Sigmoid colon (tissue), 3 donors: ENCODE measurements around the gene MOK.

ENCODE experiments used
- POLR2A ChIP-seq, 2 donors: fragments of 450-650 bp; IDR thresholded peaks; one replicate each; pipeline ENCODE4 v1.6.1; 2016; ENCODE audit warnings: antibody characterized with exemption in 2 of 2, mild to moderate bottlenecking in 2 of 2, moderate library complexity in 2 of 2
- TF ChIP-seq, protein P1 (sequence below), 4 experiments: fragments of 450-650 bp in 3 of 4; fragments of 200-600 bp in 1 of 4; IDR thresholded peaks; one replicate each; pipeline ENCODE4 v1.5.1; 2016 to 2019; ENCODE audit warnings: antibody characterized with exemption in 4 of 4, mild to moderate bottlenecking in 3 of 4, moderate library complexity in 2 of 4

DNA sequence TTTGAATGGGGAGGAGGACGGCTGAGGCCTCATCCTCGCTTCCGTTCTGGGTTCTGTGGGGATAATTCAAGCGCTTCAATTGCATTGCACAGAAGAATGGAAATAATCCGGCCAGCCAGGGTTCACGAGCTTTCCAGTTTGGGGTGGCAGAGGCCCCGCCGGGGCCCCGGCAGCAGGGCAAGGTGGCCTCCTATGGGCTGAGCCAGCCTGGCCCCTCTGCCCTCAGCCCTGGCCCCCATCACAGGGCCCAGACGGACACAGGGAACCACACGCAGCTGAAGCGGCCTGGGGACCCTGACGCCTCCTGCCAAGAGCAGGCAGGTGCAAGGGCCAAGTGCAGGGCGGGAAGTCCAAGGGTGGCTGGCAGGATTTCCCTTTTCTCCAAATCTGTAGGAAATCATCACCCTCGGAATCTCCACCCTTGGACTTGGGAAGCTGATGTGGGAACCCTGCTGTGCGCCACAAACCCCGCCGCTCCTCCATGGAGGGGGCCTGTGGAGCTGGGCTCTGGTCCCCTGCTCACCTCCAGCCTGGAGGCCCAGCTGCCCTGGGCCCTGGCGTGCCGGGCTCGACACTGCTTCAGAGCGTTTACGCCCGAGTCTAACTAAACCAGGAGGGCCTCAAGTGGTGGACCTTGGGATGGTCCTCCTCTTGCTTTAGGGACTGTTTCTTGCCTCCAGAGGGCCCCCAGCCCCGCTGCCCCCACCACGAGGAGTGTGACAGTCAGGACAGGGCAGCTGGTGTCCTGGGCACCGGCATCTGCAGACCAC is 78.4 kb downstream of the MOK start:
- TF ChIP-seq, protein P1, sequence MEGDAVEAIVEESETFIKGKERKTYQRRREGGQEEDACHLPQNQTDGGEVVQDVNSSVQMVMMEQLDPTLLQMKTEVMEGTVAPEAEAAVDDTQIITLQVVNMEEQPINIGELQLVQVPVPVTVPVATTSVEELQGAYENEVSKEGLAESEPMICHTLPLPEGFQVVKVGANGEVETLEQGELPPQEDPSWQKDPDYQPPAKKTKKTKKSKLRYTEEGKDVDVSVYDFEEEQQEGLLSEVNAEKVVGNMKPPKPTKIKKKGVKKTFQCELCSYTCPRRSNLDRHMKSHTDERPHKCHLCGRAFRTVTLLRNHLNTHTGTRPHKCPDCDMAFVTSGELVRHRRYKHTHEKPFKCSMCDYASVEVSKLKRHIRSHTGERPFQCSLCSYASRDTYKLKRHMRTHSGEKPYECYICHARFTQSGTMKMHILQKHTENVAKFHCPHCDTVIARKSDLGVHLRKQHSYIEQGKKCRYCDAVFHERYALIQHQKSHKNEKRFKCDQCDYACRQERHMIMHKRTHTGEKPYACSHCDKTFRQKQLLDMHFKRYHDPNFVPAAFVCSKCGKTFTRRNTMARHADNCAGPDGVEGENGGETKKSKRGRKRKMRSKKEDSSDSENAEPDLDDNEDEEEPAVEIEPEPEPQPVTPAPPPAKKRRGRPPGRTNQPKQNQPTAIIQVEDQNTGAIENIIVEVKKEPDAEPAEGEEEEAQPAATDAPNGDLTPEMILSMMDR (IDR thresholded peaks at IDR 0.05): no peak
- no peak for TF ChIP-seq POLR2A (IDR thresholded peaks at IDR 0.05)
